Measurements from ENCODE around the gene SLC39A8.

DNA sequence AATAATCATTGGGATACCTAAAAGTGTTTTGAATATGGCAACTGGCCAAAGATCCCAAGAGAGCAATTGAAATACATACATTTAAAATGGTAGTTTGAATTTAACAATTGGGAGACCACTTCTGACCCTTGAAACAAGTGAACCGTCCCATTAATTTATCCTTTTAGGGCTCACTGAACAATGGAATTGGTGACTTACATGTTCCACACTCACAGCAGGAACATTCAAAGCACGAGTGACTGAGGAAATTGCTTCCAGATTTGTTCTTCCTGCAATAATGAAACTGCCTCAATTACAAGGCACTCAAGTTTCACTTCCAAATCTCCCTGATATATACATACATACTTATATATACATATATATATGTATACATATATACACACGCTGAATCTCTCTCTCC lies 20.6 kb downstream of the SLC39A8 start:
- TF ChIP-seq EZH2phosphoT487 (IDR thresholded peaks at IDR 0.05), result no peak
- no peak for TF ChIP-seq EZH2 (IDR thresholded peaks at IDR 0.05)

All from neural progenitor cell (in vitro differentiated cells).